Measurements from ENCODE around the gene DPT.

DPT gene

GRCh38 chr1:168673974-168674683 lies 54.9 kb downstream of the DPT start:
- Histone ChIP-seq H3K36me3 (ENCODE audit: insufficient read depth, low read depth, low read length) (no peaks in the 10 kb centered on the region), H3K9ac (ENCODE audit: low read depth, low read length) (no peak overlapping the region), H3K9me3 (ENCODE audit: insufficient read depth, low read depth, low read length) (no peaks in the 10 kb centered on the region), H3K27ac (ENCODE audit: low read length) (no peak overlapping the region), H3K4me3 (ENCODE audit: low read length) (no peak overlapping the region), H3K27me3 (ENCODE audit: insufficient read depth, low read length) (no peaks in the 10 kb centered on the region), H3K4me1 (ENCODE audit: insufficient read depth, low read length) (no peaks in the 10 kb centered on the region)

GRCh38 chr1:168672278-168672677 lies 56.7 kb downstream of the DPT start:
- H3K4me1 ChIP-seq (ENCODE audit: insufficient read depth, low read length), result no peaks in the 10 kb centered on the region
- no peaks in the 10 kb centered on the region for H3K36me3 ChIP-seq (ENCODE audit: insufficient read depth, low read depth, low read length)
- H3K27me3 ChIP-seq (ENCODE audit: insufficient read depth, low read length), result no peaks in the 10 kb centered on the region
- no peak overlapping the region for H3K4me3 ChIP-seq (ENCODE audit: low read length)
- H3K9me3 ChIP-seq (ENCODE audit: insufficient read depth, low read depth, low read length), result no peaks in the 10 kb centered on the region
- no peak overlapping the region for H3K27ac ChIP-seq (ENCODE audit: low read length)
- H3K9ac ChIP-seq (ENCODE audit: low read depth, low read length), result no peak overlapping the region

GRCh38 chr1:168671782-168672181 lies 57.2 kb downstream of the DPT start:
- H3K27me3 ChIP-seq (ENCODE audit: insufficient read depth, low read length), result no peaks in the 10 kb centered on the region
- no peak overlapping the region for H3K9ac ChIP-seq (ENCODE audit: low read depth, low read length)
- H3K27ac ChIP-seq (ENCODE audit: low read length), result no peak overlapping the region
- H3K36me3 ChIP-seq (ENCODE audit: insufficient read depth, low read depth, low read length), result no peaks in the 10 kb centered on the region
- no peaks in the 10 kb centered on the region for H3K4me1 ChIP-seq (ENCODE audit: insufficient read depth, low read length)
- H3K9me3 ChIP-seq (ENCODE audit: insufficient read depth, low read depth, low read length), result no peaks in the 10 kb centered on the region
- no peak overlapping the region for H3K4me3 ChIP-seq (ENCODE audit: low read length)

GRCh38 chr1:168665975-168666374 lies 63.0 kb downstream of the DPT start:
- H3K9me3 ChIP-seq (ENCODE audit: insufficient read depth, low read depth, low read length), result no peaks in the 10 kb centered on the region
- H3K9ac ChIP-seq (ENCODE audit: low read depth, low read length), result no peak overlapping the region
- no peaks in the 10 kb centered on the region for H3K4me1 ChIP-seq (ENCODE audit: insufficient read depth, low read length)
- no peak overlapping the region for H3K4me3 ChIP-seq (ENCODE audit: low read length)
- no peaks in the 10 kb centered on the region for H3K27me3 ChIP-seq (ENCODE audit: insufficient read depth, low read length)
- no peaks in the 10 kb centered on the region for H3K36me3 ChIP-seq (ENCODE audit: insufficient read depth, low read depth, low read length)
- H3K27ac ChIP-seq (ENCODE audit: low read length), result no peak overlapping the region

GRCh38 chr1:168664069-168664834 lies 64.8 kb downstream of the DPT start:
- H3K36me3 ChIP-seq (ENCODE audit: insufficient read depth, low read depth, low read length), result no peaks in the 10 kb centered on the region
- H3K27me3 ChIP-seq (ENCODE audit: insufficient read depth, low read length), result no peaks in the 10 kb centered on the region
- H3K27ac ChIP-seq (ENCODE audit: low read length), result no peak overlapping the region
- H3K9me3 ChIP-seq (ENCODE audit: insufficient read depth, low read depth, low read length), result no peaks in the 10 kb centered on the region
- H3K9ac ChIP-seq (ENCODE audit: low read depth, low read length), result no peak overlapping the region
- H3K4me1 ChIP-seq (ENCODE audit: insufficient read depth, low read length), result no peaks in the 10 kb centered on the region
- no peak overlapping the region for H3K4me3 ChIP-seq (ENCODE audit: low read length)

GRCh38 chr1:168656485-168656884 lies 72.5 kb downstream of the DPT start:
- no peak overlapping the region for H3K4me3 ChIP-seq (ENCODE audit: low read length)
- H3K4me1 ChIP-seq (ENCODE audit: insufficient read depth, low read length), result 0 out of 2 replicates have a peak, but pooled peaks cover 3% of the 10 kb centered on the region
- H3K27me3 ChIP-seq (ENCODE audit: insufficient read depth, low read length), result no peaks in the 10 kb centered on the region
- H3K36me3 ChIP-seq (ENCODE audit: insufficient read depth, low read depth, low read length), result no peaks in the 10 kb centered on the region
- no peaks in the 10 kb centered on the region for H3K9me3 ChIP-seq (ENCODE audit: insufficient read depth, low read depth, low read length)
- H3K27ac ChIP-seq (ENCODE audit: low read length), result no peak overlapping the region
- no peak overlapping the region for H3K9ac ChIP-seq (ENCODE audit: low read depth, low read length)

GRCh38 chr1:168654198-168654915 lies 74.6 kb downstream of the DPT start:
- 0 out of 2 replicates have a peak, but pooled peaks cover 3% of the 10 kb centered on the region for H3K4me1 ChIP-seq (ENCODE audit: insufficient read depth, low read length)
- no peaks in the 10 kb centered on the region for H3K27me3 ChIP-seq (ENCODE audit: insufficient read depth, low read length)
- H3K4me3 ChIP-seq (ENCODE audit: low read length), result no peak overlapping the region
- H3K27ac ChIP-seq (ENCODE audit: low read length), result no peak overlapping the region
- H3K9me3 ChIP-seq (ENCODE audit: insufficient read depth, low read depth, low read length), result no peaks in the 10 kb centered on the region
- no peak overlapping the region for H3K9ac ChIP-seq (ENCODE audit: low read depth, low read length)
- H3K36me3 ChIP-seq (ENCODE audit: insufficient read depth, low read depth, low read length), result no peaks in the 10 kb centered on the region

GRCh38 chr1:168653567-168653966 lies 75.4 kb downstream of the DPT start:
- Histone ChIP-seq H3K27me3 (ENCODE audit: insufficient read depth, low read length) (no peaks in the 10 kb centered on the region), H3K4me1 (ENCODE audit: insufficient read depth, low read length) (0 out of 2 replicates have a peak, but pooled peaks cover 3% of the 10 kb centered on the region), H3K27ac (ENCODE audit: low read length) (no peak overlapping the region), H3K36me3 (ENCODE audit: insufficient read depth, low read depth, low read length) (no peaks in the 10 kb centered on the region), H3K9me3 (ENCODE audit: insufficient read depth, low read depth, low read length) (no peaks in the 10 kb centered on the region), H3K4me3 (ENCODE audit: low read length) (no peak overlapping the region), H3K9ac (ENCODE audit: low read depth, low read length) (no peak overlapping the region)

- H3K27me3 ChIP-seq (ENCODE audit: insufficient read depth, low read length), result no peaks in the 10 kb centered on the region
- H3K27ac ChIP-seq (ENCODE audit: low read length), result no peak overlapping the region
- no peak overlapping the region for H3K9ac ChIP-seq (ENCODE audit: low read depth, low read length)
- no peaks in the 10 kb centered on the region for H3K4me1 ChIP-seq (ENCODE audit: insufficient read depth, low read length)
- no peaks in the 10 kb centered on the region for H3K36me3 ChIP-seq (ENCODE audit: insufficient read depth, low read depth, low read length)
- H3K9me3 ChIP-seq (ENCODE audit: insufficient read depth, low read depth, low read length), result no peaks in the 10 kb centered on the region
- H3K4me3 ChIP-seq (ENCODE audit: low read length), result no peak overlapping the region
Measured at GRCh38 chr1:168645721-168646120, 83.3 kb downstream of the DPT start.

All from iPS-20b (cell line).